GM19452 (cell line): Measurements from ENCODE around the gene FSTL3.

Source experiments
- ATAC-seq: cut with Tn5 transposase; IDR thresholded peaks from one replicate; pipeline ENCODE4 v1.9.1; 2021; ENCODE audit not compliant: unreplicated experiment

FSTL3 gene

GRCh38 chr19:732148-733069 lies 56.2 kb downstream of the FSTL3 start:
- ATAC-seq, result no peak
